Breast epithelium (tissue), 4 donors: ENCODE data around the gene SHBG. TPM values are rescaled to one million over a fixed set of nuclear protein-coding genes. Genes with fewer than 3 reads are reported as not detected.

Experiments used
- DNase-seq, 2 donors: peaks; one replicate each; pipeline ENCODE4 v3.0.0-alpha.2; 2019; ENCODE audit warnings: low spot score in 2 of 2
- H3K27ac ChIP-seq, 2 donors: fragments of 200-600 bp; sonication (generic) in 1 of 2; one replicate each; pipeline ENCODE4 v1.5.1; 2016 to 2019; ENCODE audit warnings: mild to moderate bottlenecking in 1 of 2
- H3K27me3 ChIP-seq, 2 donors: fragments of 200-600 bp; sonication (generic) in 1 of 2; one replicate each; pipeline versions ENCODE4 v1.5.1 to v1.6.0; 2017 to 2019; ENCODE audit warnings: control low read depth in 1 of 2, mild to moderate bottlenecking in 1 of 2
- H3K36me3 ChIP-seq: fragments of 200-600 bp; one replicate; pipeline ENCODE4 v1.5.1; 2019
- H3K4me1 ChIP-seq, 2 donors: fragments of 200-600 bp; sonication (generic); one replicate each; pipeline ENCODE4 v1.5.1; 2016 to 2019; ENCODE audit warnings: control low read depth in 1 of 2
- H3K4me3 ChIP-seq, 3 donors: fragments of 200-600 bp; sonication (generic); 1 replicate in 2 of 3; 2 replicates in 1 of 3; pipeline ENCODE4 v1.5.1; 2016 to 2019; ENCODE audit warnings: mild to moderate bottlenecking in 3 of 3, moderate library complexity in 2 of 3
- H3K9me3 ChIP-seq, 2 donors: fragments of 200-600 bp; sonication (generic) in 1 of 2; one replicate each; pipeline ENCODE4 v1.5.1; 2016 to 2019; ENCODE audit warnings: control low read depth in 1 of 2
- CTCF ChIP-seq, 3 donors: fragments of 450-650 bp; IDR thresholded peaks; one replicate each; pipeline ENCODE4 v1.5.1; 2016 to 2017; ENCODE audit warnings: antibody characterized with exemption in 3 of 3, mild to moderate bottlenecking in 3 of 3, moderate library complexity in 3 of 3
- POLR2A ChIP-seq: fragments of 450-650 bp; IDR thresholded peaks from one replicate; pipeline ENCODE4 v1.6.1; 2016; ENCODE audit warnings: antibody characterized with exemption, mild to moderate bottlenecking, moderate library complexity
- POLR2AphosphoS5 ChIP-seq, 3 donors: sonication (generic); formaldehyde crosslinking; IDR thresholded peaks; one replicate each; pipeline ENCODE4 v1.6.1; 2017; ENCODE audit warnings: antibody characterized with exemption in 3 of 3
- intact Hi-C: fragments of 100-400 bp; cut with DNase I; formaldehyde crosslinking; loops from one replicate; pipeline ENCODE4 v1.15.1; 2023; ENCODE audit warnings: low total_unique reads
- total RNA-seq, 3 donors: library from RNA; depleted of rRNA; stranded (reverse); fragments of >200 nt; gene quantifications; one replicate each; pipeline ENCODE4 v1.1.0, GENCODE V29; 2016

Gene SHBG
- total RNA-seq, 3 donors from 2014 or later: 0.16 TPM; not detected in 2

- intact Hi-C loops: no loop called here
- Histone ChIP-seq H3K4me1 (no peaks in the 10 kb centered on the region), H3K9me3 (no peaks in the 10 kb centered on the region), H3K27ac (no peak overlapping the region), H3K4me3 (no peak overlapping the region), H3K27me3 (no peaks in the 10 kb centered on the region), H3K36me3 (no peaks in the 10 kb centered on the region)
- TF ChIP-seq CTCF (IDR thresholded peaks at IDR 0.05) (no peak), POLR2AphosphoS5 (IDR thresholded peaks at IDR 0.05) (no peak), POLR2A (no peak)
- no peak for DNase-seq
Measured at GRCh38 chr17:7606280-7606679, 23.7 kb upstream of the SHBG start.

- Histone ChIP-seq H3K27me3 (no peaks in the 10 kb centered on the region), H3K4me3 (no peak overlapping the region), H3K27ac (no peak overlapping the region), H3K9me3 (no peaks in the 10 kb centered on the region), H3K4me1 (peaks cover 0 to 21% of the 10 kb centered on the region in 2 donors), H3K36me3 (no peaks in the 10 kb centered on the region)
- TF ChIP-seq POLR2AphosphoS5 (IDR thresholded peaks at IDR 0.05): no peak
- TF ChIP-seq POLR2A: no peak
- TF ChIP-seq CTCF (IDR thresholded peaks at IDR 0.05): no peak
- DNase-seq: no peak
- intact Hi-C loops: no loop called here
Measured at GRCh38 chr17:7610641-7611040, 19.3 kb upstream of the SHBG start.

GRCh38 chr17:7611635-7612293, 18.2 kb upstream of the SHBG start:
- peaks cover 0 to 21% of the 10 kb centered on the region in 2 donors for H3K4me1 ChIP-seq
- H3K36me3 ChIP-seq: no peaks in the 10 kb centered on the region
- intact Hi-C loops: no loop called here
- no peak for DNase-seq
- TF ChIP-seq POLR2A (no peak), CTCF (IDR thresholded peaks at IDR 0.05) (no peak), POLR2AphosphoS5 (IDR thresholded peaks at IDR 0.05) (no peak)
- H3K4me3 ChIP-seq: no peak overlapping the region
- no peak overlapping the region for H3K27ac ChIP-seq
- no peaks in the 10 kb centered on the region for H3K9me3 ChIP-seq
- no peaks in the 10 kb centered on the region for H3K27me3 ChIP-seq

GRCh38 chr17:7612294-7612640, 17.7 kb upstream of the SHBG start:
- H3K27me3 ChIP-seq: no peaks in the 10 kb centered on the region
- no peaks in the 10 kb centered on the region for H3K36me3 ChIP-seq
- no peak for DNase-seq
- no peak overlapping the region for H3K4me3 ChIP-seq
- intact Hi-C loops: no loop called here
- no peak overlapping the region for H3K27ac ChIP-seq
- H3K9me3 ChIP-seq: no peaks in the 10 kb centered on the region
- peaks cover 0 to 21% of the 10 kb centered on the region in 2 donors for H3K4me1 ChIP-seq
- no peak for TF ChIP-seq POLR2A
- TF ChIP-seq CTCF (IDR thresholded peaks at IDR 0.05): no peak
- TF ChIP-seq POLR2AphosphoS5 (IDR thresholded peaks at IDR 0.05): no peak

- H3K27me3 ChIP-seq: no peaks in the 10 kb centered on the region
- intact Hi-C loops: no loop called here
- DNase-seq: no peak
Measured at GRCh38 chr17:7613769-7614424, 16.0 kb upstream of the SHBG start.

More at GRCh38 chr17:7613769-7614424, 16.0 kb upstream of the SHBG start:
- peak overlapping the region; percentile 92 to 99 for H3K27ac ChIP-seq
- H3K4me1 ChIP-seq: peaks cover 0 to 21% of the 10 kb centered on the region in 2 donors
- no peaks in the 10 kb centered on the region for H3K9me3 ChIP-seq
- TF ChIP-seq POLR2AphosphoS5 (IDR thresholded peaks at IDR 0.05) (no peak), POLR2A (no peak), CTCF (IDR thresholded peaks at IDR 0.05) (no peak)
- peak overlapping the region; percentile 85 to 97 (median 86) for H3K4me3 ChIP-seq
- H3K36me3 ChIP-seq: no peaks in the 10 kb centered on the region
